Lower leg skin (tissue), 3 donors: Measurements from ENCODE around the gene MILR1.

Source experiments
- CTCF ChIP-seq, 3 donors: fragments of 450-650 bp; IDR thresholded peaks; one replicate each; pipeline ENCODE4 v1.5.1; 2016; ENCODE audit warnings: antibody characterized with exemption in 3 of 3, mild to moderate bottlenecking in 3 of 3, moderate library complexity in 2 of 3
- POLR2A ChIP-seq, 2 donors: fragments of 450-650 bp; IDR thresholded peaks; one replicate each; pipeline ENCODE4 v1.6.1; 2016 to 2017; ENCODE audit warnings: antibody characterized with exemption in 2 of 2, mild to moderate bottlenecking in 1 of 2, moderate library complexity in 1 of 2

DNA sequence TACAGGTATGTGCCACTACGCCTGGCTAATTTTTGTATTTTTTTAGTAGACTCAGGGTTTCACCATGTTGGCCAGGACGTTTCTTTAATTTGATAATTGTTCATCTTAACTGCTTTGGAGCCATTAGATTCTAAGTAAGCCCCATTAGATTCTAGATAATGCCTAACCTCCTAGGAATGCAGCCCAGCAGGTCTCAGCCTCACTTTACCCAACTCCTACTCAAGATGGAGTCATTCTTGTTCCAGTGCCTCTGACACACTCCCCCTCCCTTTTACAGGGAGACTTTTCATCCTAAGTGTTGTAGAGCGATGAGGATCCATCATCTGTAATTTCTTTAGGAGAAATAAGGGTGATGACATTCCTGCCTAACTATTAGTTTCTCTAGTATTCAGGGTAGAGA is 23.7 kb upstream of the MILR1 start:
- TF ChIP-seq CTCF (IDR thresholded peaks at IDR 0.05), result no peak
- no peak for TF ChIP-seq POLR2A (IDR thresholded peaks at IDR 0.05)
